Thyroid gland (tissue), 4 donors: ENCODE results near the gene PLCD3.

Source experiments
- CTCF ChIP-seq, 6 experiments: fragments of 200-600 bp in 3 of 6; fragments of 450-650 bp in 3 of 6; sonication (generic) in 3 of 6; IDR thresholded peaks; one replicate each; pipeline ENCODE4 v1.5.1; 2016 to 2019; ENCODE audit warnings: antibody characterized with exemption in 6 of 6, mild to moderate bottlenecking in 2 of 6, inconsistent platforms in 1 of 6, moderate library complexity in 1 of 6
- POLR2A ChIP-seq, 2 donors: fragments of 450-650 bp; IDR thresholded peaks; one replicate each; pipeline ENCODE4 v1.6.1; 2017; ENCODE audit warnings: antibody characterized with exemption in 2 of 2, mild to moderate bottlenecking in 2 of 2, moderate library complexity in 1 of 2

DNA sequence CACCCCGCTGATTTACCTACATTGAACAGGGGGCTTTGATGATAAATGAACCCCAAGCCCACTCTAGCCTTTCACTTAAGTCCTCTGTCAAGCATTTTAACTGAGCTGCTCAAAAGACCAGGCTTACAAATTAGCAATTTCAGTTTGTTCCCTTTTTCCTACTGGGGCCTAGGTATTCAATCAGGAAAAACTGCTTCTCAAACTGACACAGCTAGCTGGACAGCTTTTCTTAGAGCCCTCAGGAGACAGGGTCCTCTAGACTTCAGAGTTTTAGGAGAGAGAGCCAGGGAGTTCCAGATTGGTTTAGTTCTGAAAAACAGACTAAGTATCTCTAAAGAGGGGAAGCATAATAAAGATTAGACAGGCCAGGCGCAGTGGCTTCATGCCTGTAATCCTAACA is 23.2 kb upstream of the PLCD3 start:
- TF ChIP-seq CTCF (IDR thresholded peaks at IDR 0.05) (no peak), POLR2A (IDR thresholded peaks at IDR 0.05) (no peak)
